Ectodermal cell (in vitro differentiated cells): ENCODE measurements around the gene DDX5.

Source experiments
- H3K27ac ChIP-seq: 2 replicates; pipeline ENCODE4 v1.7.0; 2013; ENCODE audit warnings: mild to moderate bottlenecking, low read depth, low read length; ENCODE audit not compliant: insufficient read depth, poor library complexity, severe bottlenecking
- H3K27me3 ChIP-seq: 2 replicates; pipeline ENCODE4 v1.7.0; 2013; ENCODE audit warnings: mild to moderate bottlenecking, low read length; ENCODE audit not compliant: insufficient read depth, control insufficient read depth, poor library complexity, severe bottlenecking
- H3K36me3 ChIP-seq: one replicate; pipeline ENCODE4 v1.7.0; 2013; ENCODE audit warnings: low read length; ENCODE audit not compliant: control insufficient read depth, insufficient read depth
- H3K4me1 ChIP-seq: one replicate; pipeline ENCODE4 v1.7.0; 2013; ENCODE audit warnings: low read length; ENCODE audit not compliant: control insufficient read depth, insufficient read depth
- H3K4me3 ChIP-seq: 2 replicates; pipeline ENCODE4 v1.7.0; 2013; ENCODE audit warnings: low read depth, low read length, control low read depth; ENCODE audit not compliant: insufficient read depth
- H3K9me3 ChIP-seq: 2 replicates; pipeline ENCODE4 v1.7.0; 2013; ENCODE audit warnings: mild to moderate bottlenecking, low read length, moderate library complexity; ENCODE audit not compliant: control insufficient read depth
- WGBS, 2 experiments: methylation state at CpG; one replicate each; pipeline ENCODE4 v1.1.7; 2013; ENCODE audit warnings: missing lambda C conversion rate in 2 of 2; 5-methylcytosine and 5-hydroxymethylcytosine counted together

The DDX5 gene

DNA sequence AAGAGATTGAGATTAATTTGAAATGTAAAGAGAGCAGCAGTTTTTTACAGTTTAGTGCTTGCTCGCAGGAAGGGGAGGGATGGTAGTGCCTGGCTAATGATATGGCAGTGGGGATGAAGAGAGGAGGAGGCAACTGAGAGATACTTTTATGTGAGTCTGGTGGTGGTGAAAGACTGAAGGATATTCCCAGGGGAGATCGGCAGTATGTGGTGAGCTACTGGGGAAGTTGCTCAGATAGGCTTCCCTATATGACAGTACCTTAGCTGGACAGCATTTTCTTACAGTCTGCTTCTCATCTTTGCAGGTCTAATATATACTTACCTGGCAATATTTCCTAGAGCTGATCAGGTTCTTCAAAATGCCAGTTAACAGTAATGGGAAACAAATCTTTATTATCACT, 9.3 kb upstream of the DDX5 start:
- Histone ChIP-seq H3K27ac (no peak overlapping the region), H3K9me3 (no peaks in the 10 kb centered on the region), H3K27me3 (no peaks in the 10 kb centered on the region), H3K36me3 (peaks cover 45% of the 10 kb centered on the region), H3K4me1 (no peaks in the 10 kb centered on the region), H3K4me3 (no peak overlapping the region)
- WGBS, 2 experiments = 96 to 99% methylated on average over 2 of the region's 2 CpGs

DNA sequence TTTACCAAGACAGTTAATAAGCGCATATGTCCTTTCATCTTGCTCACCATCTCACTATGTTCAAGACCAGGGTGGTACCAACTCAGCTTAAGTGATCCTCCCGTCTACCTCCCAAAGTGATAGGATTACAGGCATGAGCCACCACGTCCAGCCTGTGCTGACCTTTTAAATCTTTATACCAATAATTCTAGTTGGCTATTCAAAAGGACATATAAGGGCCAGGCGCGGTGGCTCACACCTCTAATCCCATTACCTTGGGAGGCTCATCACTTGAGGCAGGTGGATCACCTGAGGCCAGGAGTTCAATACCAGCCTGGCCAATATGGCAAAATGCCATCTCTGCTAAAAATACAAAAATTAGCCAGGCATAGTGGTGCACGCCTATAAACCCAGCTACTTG, 3.1 kb upstream of the DDX5 start:
- H3K27ac ChIP-seq = no peak overlapping the region
- H3K4me1 ChIP-seq = peaks cover 5% of the 10 kb centered on the region
- H3K4me3 ChIP-seq = no peak overlapping the region
- no peaks in the 10 kb centered on the region for H3K9me3 ChIP-seq
- H3K36me3 ChIP-seq = peaks cover 8% of the 10 kb centered on the region
- H3K27me3 ChIP-seq = no peaks in the 10 kb centered on the region
- 91 to 93% methylated on average over 6 of the region's 6 CpGs for WGBS, 2 experiments

DNA sequence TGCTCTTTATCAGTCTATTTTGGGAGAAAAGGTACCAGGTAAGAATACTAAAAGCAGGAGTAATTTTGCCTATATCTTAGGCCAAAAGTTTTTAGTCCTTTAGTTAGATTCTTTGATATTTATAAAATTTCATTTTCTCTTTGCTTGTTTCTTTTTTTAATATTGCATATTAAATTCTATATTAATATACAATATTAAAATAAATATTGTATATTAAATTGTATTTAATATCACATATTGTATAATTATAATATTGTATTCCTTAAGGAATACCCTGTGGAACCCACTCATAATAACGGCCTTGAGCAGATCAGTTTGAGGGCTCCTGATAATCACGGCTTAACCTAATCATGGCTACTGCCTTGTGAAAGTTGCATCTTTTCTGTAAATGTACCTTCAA, 2.6 kb upstream of the DDX5 start:
- Histone ChIP-seq H3K4me1 (peaks cover 10% of the 10 kb centered on the region), H3K9me3 (no peaks in the 10 kb centered on the region), H3K27me3 (no peaks in the 10 kb centered on the region), H3K36me3 (peaks cover 13% of the 10 kb centered on the region), H3K27ac (no peak overlapping the region), H3K4me3 (peak overlapping the region; percentile 97)
- 97 to 100% methylated on average over 2 of the region's 2 CpGs for WGBS, 2 experiments

GRCh38 chr17:64507413-64507782, 1.3 kb upstream of the DDX5 start:
- Histone ChIP-seq H3K4me3 (peak overlapping the region; percentile 97), H3K9me3 (no peaks in the 10 kb centered on the region), H3K27ac (peak overlapping the region; percentile 97), H3K36me3 (peaks cover 21% of the 10 kb centered on the region), H3K4me1 (peaks cover 10% of the 10 kb centered on the region), H3K27me3 (no peaks in the 10 kb centered on the region)
- 0 to 1% methylated on average over 13 of the region's 13 CpGs for WGBS, 2 experiments

DNA sequence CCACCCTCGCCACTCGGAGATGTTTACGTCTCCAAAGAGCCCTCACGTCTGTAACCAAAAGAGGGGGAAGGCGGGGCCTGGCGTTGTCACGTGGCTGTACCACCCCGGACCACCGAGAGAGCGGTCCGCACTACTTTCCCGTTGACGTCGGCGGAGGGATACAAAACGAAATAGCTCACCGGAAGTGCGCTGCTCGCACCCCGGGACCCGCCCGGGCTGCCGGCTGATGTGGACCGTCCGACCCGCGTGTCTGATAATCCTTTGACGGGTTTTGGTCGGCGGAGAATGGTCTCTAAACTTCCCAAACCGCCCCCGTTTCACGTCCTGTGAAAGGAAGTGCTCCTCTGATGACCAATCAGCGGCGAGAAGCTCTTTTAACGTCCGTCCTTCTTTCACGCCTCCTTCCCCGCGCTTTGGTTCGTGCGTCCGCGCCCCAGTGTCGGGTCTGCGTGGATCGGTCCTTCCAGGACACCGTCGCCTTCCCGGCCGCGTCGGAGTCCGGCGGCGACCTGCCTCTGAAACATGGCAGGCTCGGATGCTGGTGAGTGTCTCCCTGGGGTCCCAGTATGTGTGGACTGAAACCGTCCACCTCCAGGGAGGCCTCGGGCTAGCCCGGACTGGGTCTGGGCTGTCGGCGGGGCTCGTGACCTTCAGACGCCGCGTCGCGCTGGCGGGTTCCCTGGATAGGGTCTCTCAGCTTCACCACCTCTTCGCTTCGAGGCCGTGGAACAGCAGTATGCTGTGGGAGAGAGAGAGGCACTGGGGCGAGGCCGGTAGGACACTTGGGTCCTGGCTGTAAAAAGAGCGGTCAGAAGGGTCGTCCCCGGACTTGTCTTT, 705 bp upstream of the DDX5 start, which contains the start of gene CEP95:
TSS of gene CEP95 (plus strand) at position 402 of the 837 bp plus-strand sequence. CDS start at position 523, 121 bp downstream.
- Histone ChIP-seq H3K4me1 (peaks cover 10% of the 10 kb centered on the region), H3K4me3 (peak within 1 kb of the TSS; percentile 97), H3K27me3 (no peaks in the 10 kb centered on the region), H3K9me3 (no peaks in the 10 kb centered on the region), H3K36me3 (peaks cover 26% of the 10 kb centered on the region), H3K27ac (peak within 1 kb of the TSS; percentile 97)
- 0% methylated on average over 77 of the region's 77 CpGs for WGBS, 2 experiments

GRCh38 chr17:64505340-64506200, 519 bp downstream of the DDX5 start:
- H3K36me3 ChIP-seq = peaks cover 38% of the 10 kb centered on the region
- WGBS, 2 experiments = 0% methylated on average over 76 of the region's 76 CpGs
- H3K27ac ChIP-seq = peak overlapping the region; percentile 97
- peaks cover 10% of the 10 kb centered on the region for H3K4me1 ChIP-seq
- no peaks in the 10 kb centered on the region for H3K9me3 ChIP-seq
- peak overlapping the region; percentile 97 for H3K4me3 ChIP-seq
- no peaks in the 10 kb centered on the region for H3K27me3 ChIP-seq

DNA sequence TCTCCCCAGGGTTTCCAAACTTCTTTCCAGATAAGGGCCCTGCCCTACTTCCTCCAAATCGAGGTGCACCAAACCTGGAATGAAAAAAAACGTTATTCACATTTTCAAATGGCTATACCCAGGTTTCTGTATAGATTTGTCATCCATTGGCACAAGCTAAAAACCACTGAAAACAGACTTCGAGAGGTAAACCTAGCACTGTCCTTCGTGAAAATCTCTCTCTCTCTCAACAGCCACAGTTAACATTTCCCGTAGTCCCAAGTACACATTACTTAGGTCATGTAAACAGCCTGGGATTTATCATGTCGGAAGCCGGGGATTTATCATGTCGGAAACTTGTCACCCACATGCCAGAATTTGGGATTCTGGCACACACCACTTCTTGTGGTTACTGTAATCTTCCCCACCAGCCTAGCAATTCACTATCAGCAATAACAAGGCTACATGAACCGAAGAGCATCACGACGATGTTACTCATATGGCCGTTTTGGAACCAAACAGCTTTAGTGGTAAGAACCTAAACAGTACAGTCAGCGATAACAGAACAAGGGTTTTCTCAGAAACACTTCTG, 1.2 kb downstream of the DDX5 start:
- Histone ChIP-seq H3K4me3 (peak overlapping the region; percentile 97), H3K9me3 (no peaks in the 10 kb centered on the region), H3K27ac (peak overlapping the region; percentile 97), H3K27me3 (no peaks in the 10 kb centered on the region), H3K4me1 (peaks cover 10% of the 10 kb centered on the region), H3K36me3 (peaks cover 45% of the 10 kb centered on the region)
- 6 to 9% methylated on average over 13 of the region's 13 CpGs for WGBS, 2 experiments

DNA sequence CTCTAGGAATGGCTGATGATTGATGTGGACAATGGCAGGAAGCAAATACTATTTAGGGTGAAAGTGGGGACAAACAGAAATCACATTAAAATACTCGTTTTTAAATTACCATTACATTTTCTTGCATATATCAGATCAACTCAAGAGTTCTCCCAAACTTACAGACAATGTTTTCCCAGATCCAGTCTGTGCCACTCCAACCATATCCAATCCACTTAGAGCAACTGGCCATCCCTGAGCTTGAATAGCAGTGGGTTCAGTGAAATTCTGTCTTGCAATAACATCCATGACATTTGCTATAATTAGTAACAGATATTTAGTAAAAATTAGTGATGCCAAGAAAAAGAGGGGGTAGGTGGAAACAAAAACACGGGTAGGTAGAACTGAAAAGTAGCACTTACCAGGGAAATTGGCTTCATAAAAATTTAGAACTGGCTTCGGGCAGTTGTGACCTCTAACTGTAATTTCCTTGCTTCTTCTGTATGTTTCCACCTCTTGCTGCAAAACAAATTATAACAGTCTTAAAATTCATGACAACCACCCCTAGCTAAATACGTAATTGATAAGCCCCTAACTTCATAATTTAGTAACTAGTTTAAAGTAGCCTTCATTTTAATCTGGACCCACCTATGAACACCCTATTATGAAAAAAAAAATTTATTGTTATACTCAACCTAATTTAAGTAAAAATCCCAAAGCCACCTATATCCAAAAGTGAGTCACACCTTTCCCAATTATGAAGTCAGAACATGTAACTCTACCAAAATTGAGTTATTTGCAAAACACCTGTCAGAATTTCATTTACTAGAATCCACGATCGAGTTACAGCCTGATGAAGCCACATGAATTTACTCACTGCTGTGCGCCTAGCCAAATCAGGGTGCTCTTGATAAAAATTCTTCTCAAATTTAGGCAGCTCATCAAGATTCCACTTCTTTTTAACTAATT, 2.0 kb downstream of the DDX5 start:
- Histone ChIP-seq H3K27ac (no peak overlapping the region), H3K9me3 (no peaks in the 10 kb centered on the region), H3K36me3 (peaks cover 51% of the 10 kb centered on the region), H3K27me3 (no peaks in the 10 kb centered on the region), H3K4me3 (peak overlapping the region; percentile 97), H3K4me1 (peaks cover 10% of the 10 kb centered on the region)
- 79 to 80% methylated on average over 7 of the region's 7 CpGs for WGBS, 2 experiments

GRCh38 chr17:64503341-64503740, 2.7 kb downstream of the DDX5 start:
- Histone ChIP-seq H3K4me1 (peaks cover 10% of the 10 kb centered on the region), H3K4me3 (no peak overlapping the region), H3K36me3 (peaks cover 51% of the 10 kb centered on the region), H3K27me3 (no peaks in the 10 kb centered on the region), H3K27ac (peak overlapping the region; percentile 38), H3K9me3 (no peaks in the 10 kb centered on the region)
- 97% methylated on average over 5 of the region's 5 CpGs for WGBS, 2 experiments
